GM23248 (cell line): Measurements from ENCODE around the gene UBAP1. TPM values are rescaled to one million over a fixed set of nuclear protein-coding genes. Genes with fewer than 3 reads are reported as not detected.
A peak's percentile ranks its signal among the peaks of the same experiment; 100 is the strongest.
"Not testable (repeated sequence)": the region's sequence is repeated elsewhere in the genome, so short reads cannot be mapped to it uniquely, and the experiment has no call there.

Source experiments
- DNase-seq: peaks from one replicate; pipeline ENCODE4 v3.0.0-alpha.2; 2015
- H2AFZ ChIP-seq: fragments of 200-600 bp; sonication (generic); 2 replicates; pipeline ENCODE4 v1.6.1; 2016; ENCODE audit warnings: antibody characterized with exemption
- H3F3A ChIP-seq: fragments of 200-600 bp; sonication (generic); 2 replicates; pipeline ENCODE4 v1.6.1; 2016; ENCODE audit warnings: mild to moderate bottlenecking, antibody characterized with exemption, mixed run types; ENCODE audit not compliant: insufficient read depth
- H3K27ac ChIP-seq: fragments of 200-600 bp; sonication (generic); 2 replicates; pipeline ENCODE4 v1.5.1; 2016; ENCODE audit warnings: mild to moderate bottlenecking
- H3K27me3 ChIP-seq: fragments of 200-600 bp; sonication (generic); replicated peaks from 2 replicates; pipeline ENCODE4 v1.6.1; 2016; ENCODE audit warnings: mild to moderate bottlenecking; ENCODE audit not compliant: insufficient read depth
- H3K36me3 ChIP-seq: fragments of 200-600 bp; sonication (generic); 2 replicates; pipeline ENCODE4 v1.6.1; 2016; ENCODE audit warnings: low read depth, mild to moderate bottlenecking
- H3K4me1 ChIP-seq: fragments of 200-600 bp; sonication (generic); 2 replicates; pipeline ENCODE4 v1.6.1; 2016; ENCODE audit warnings: mild to moderate bottlenecking; ENCODE audit not compliant: insufficient read depth
- H3K4me2 ChIP-seq: fragments of 200-600 bp; sonication (generic); one replicate; pipeline ENCODE4 v1.6.1; 2016; ENCODE audit warnings: mild to moderate bottlenecking; ENCODE audit not compliant: unreplicated experiment
- H3K4me3 ChIP-seq: fragments of 200-600 bp; sonication (generic); 2 replicates; pipeline ENCODE4 v1.5.1; 2016; ENCODE audit warnings: mild to moderate bottlenecking
- H3K79me2 ChIP-seq: fragments of 200-600 bp; sonication (generic); 2 replicates; pipeline ENCODE4 v1.6.1; 2016; ENCODE audit warnings: mild to moderate bottlenecking; ENCODE audit not compliant: insufficient read depth
- H3K9ac ChIP-seq: fragments of 200-600 bp; sonication (generic); 2 replicates; pipeline ENCODE4 v1.6.1; 2016; ENCODE audit warnings: mild to moderate bottlenecking
- H3K9me2 ChIP-seq: fragments of 200-600 bp; sonication (generic); 2 replicates; pipeline ENCODE4 v1.6.1; 2016; ENCODE audit warnings: mixed run types, mild to moderate bottlenecking, moderate library complexity; ENCODE audit not compliant: insufficient read depth
- H3K9me3 ChIP-seq: fragments of 200-600 bp; sonication (generic); one replicate; pipeline ENCODE4 v1.6.1; 2017; ENCODE audit warnings: low read depth
- H4K20me1 ChIP-seq: fragments of 200-600 bp; sonication (generic); 2 replicates; pipeline ENCODE4 v1.6.0; 2016; ENCODE audit not compliant: insufficient read depth
- EZH2 ChIP-seq: fragments of 200-600 bp; sonication (generic); IDR thresholded peaks from 2 replicates; pipeline ENCODE4 v1.6.1; 2018; ENCODE audit warnings: antibody characterized with exemption, mild to moderate bottlenecking; ENCODE audit not compliant: insufficient read depth, poor library complexity, severe bottlenecking
- EZH2phosphoT487 ChIP-seq: fragments of 200-600 bp; sonication (generic); IDR thresholded peaks from 2 replicates; pipeline ENCODE4 v1.6.1; 2018; ENCODE audit warnings: antibody characterized with exemption, moderate library complexity, mild to moderate bottlenecking, low read depth; ENCODE audit not compliant: insufficient read depth
- WGBS, 2 experiments: methylation state at CpG; one replicate each; pipeline ENCODE4 v1.1.6; 2015 to 2017; ENCODE audit warnings: low lambda C conversion rate in 2 of 2, low coverage in 1 of 2; ENCODE audit errors: missing lambda C conversion rate in 2 of 2; 5-methylcytosine and 5-hydroxymethylcytosine counted together
- in situ Hi-C: fragments of 300-500 bp; cut with MboI; formaldehyde crosslinking; loops from 2 replicates; pipeline ENCODE4 v1.15.0; 2020
- polyA plus RNA-seq: library from polyadenylated mRNA; unstranded; fragments of >200 nt; fragmentation: Nextera tagmentation; extraction: Ambion mirVana; gene quantifications from 2 replicates; pipeline ENCODE4 v1.2.1, GENCODE V29; 2016
- total RNA-seq: library from RNA; depleted of rRNA; stranded (reverse); fragments of >200 nt; shearing (Covaris generic); gene quantifications from 2 replicates; pipeline ENCODE4 v1.2.3, GENCODE V29; 2014

The UBAP1 gene
- total and polyA plus RNA-seq, 2 experiments from 2014 or later = 26.8 to 50.1 TPM

DNA sequence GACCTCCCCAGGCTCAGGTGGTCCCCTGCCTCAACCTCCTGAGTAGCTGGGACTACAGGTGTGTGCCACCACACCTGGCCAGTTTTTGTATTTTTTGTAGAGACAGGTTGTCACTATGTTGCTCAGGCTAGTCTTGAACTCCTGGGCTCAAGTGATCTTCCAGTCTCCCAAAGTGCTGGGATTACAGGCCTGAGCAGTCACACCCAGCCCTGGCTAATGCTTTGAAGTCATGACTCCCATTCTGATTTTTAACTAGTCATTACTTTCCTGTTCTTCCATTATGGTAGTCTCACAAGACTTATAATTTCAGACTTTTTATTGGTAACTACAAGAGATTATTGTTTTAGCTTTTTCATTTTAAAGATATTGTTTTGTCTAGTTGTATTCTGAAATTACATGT is 26.3 kb downstream of the UBAP1 start:
- in situ Hi-C loops = no loop called here
- Histone ChIP-seq H3K4me3 (no peak overlapping the region), H3K4me1 (peaks cover 30% of the 10 kb centered on the region), H3K9me2 (no peaks in the 10 kb centered on the region), H2AFZ (no peak overlapping the region), H3K4me2 (no peak overlapping the region), H3K79me2 (peaks cover 100% of the 10 kb centered on the region), H3K36me3 (no peaks in the 10 kb centered on the region), H3K27ac (peak overlapping the region; percentile 85), H3F3A (peaks cover 10% of the 10 kb centered on the region; the same call in 1 of the 2 replicates), H3K9ac (no peak overlapping the region), H3K9me3 (no peaks in the 10 kb centered on the region), H4K20me1 (peaks cover 15% of the 10 kb centered on the region; the same call in 1 of the 2 replicates), H3K27me3 (no peaks in the 10 kb centered on the region)
- TF ChIP-seq EZH2 (no peak), EZH2phosphoT487 (no peak)
- DNase-seq = no peak

DNA sequence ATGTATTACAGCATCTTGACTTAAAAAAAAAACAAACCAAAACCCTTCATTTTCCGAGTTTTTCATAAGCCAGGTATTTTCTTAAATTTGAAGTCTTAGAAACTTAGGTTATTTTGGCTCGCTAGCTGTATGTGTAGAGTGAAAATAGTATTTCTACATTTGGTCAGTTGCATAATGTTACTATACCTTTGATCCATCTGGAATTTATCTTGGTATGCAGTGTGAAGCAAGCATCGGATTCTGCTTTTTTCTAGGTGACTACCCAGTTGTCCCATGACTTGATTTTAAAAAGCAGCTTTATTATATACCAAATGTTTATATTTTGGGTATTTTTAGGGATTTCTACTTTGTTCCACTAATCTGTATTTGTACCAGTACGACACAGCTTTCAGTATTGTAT is 27.7 kb downstream of the UBAP1 start:
- Histone ChIP-seq H4K20me1 (0 out of 2 replicates have a peak, but pooled peaks cover 13% of the 10 kb centered on the region), H3K36me3 (no peaks in the 10 kb centered on the region), H3K9me3 (no peaks in the 10 kb centered on the region), H3K9ac (no peak overlapping the region), H3F3A (peaks cover 10% of the 10 kb centered on the region; the same call in 1 of the 2 replicates), H3K27ac (no peak overlapping the region), H3K4me1 (peaks cover 27% of the 10 kb centered on the region), H3K79me2 (peaks cover 100% of the 10 kb centered on the region), H3K4me2 (no peak overlapping the region), H3K9me2 (no peaks in the 10 kb centered on the region), H3K27me3 (no peaks in the 10 kb centered on the region), H2AFZ (no peak overlapping the region), H3K4me3 (no peak overlapping the region)
- no peak for TF ChIP-seq EZH2phosphoT487
- TF ChIP-seq EZH2 = no peak
- WGBS, 2 experiments = 92 to 94% methylated on average over 4 of the region's 4 CpGs
- in situ Hi-C loops = no loop called here
- DNase-seq = no peak

GRCh38 chr9:34211395-34211794 is 32.6 kb downstream of the UBAP1 start:
- in situ Hi-C loops = no loop called here
- Histone ChIP-seq H3F3A (no peaks in the 10 kb centered on the region), H3K9me2 (no peaks in the 10 kb centered on the region), H3K27me3 (no peaks in the 10 kb centered on the region), H3K4me3 (no peak overlapping the region), H3K4me2 (no peak overlapping the region), H2AFZ (no peak overlapping the region), H3K9me3 (no peaks in the 10 kb centered on the region), H4K20me1 (0 out of 2 replicates have a peak, but pooled peaks cover 12% of the 10 kb centered on the region), H3K9ac (no peak overlapping the region), H3K36me3 (no peaks in the 10 kb centered on the region), H3K4me1 (peaks cover 5% of the 10 kb centered on the region; the same call in 1 of the 2 replicates), H3K79me2 (peaks cover 99% of the 10 kb centered on the region), H3K27ac (no peak overlapping the region)
- DNase-seq = no peak
- TF ChIP-seq EZH2 (no peak), EZH2phosphoT487 (no peak)
- 92 to 98% methylated on average over 1 of the region's 1 CpG for WGBS, 2 experiments

- 97% methylated on average over 4 of the region's 4 CpGs for WGBS, 2 experiments
- peaks cover 12% of the 10 kb centered on the region; the same call in 1 of the 2 replicates for H3F3A ChIP-seq
- H3K9me2 ChIP-seq, H3K4me2 ChIP-seq, in situ Hi-C loops, H3K27ac ChIP-seq, H2AFZ ChIP-seq, H3K27me3 ChIP-seq, H3K9me3 ChIP-seq, H3K36me3 ChIP-seq, DNase-seq, H3K9ac ChIP-seq, H3K4me3 ChIP-seq, H4K20me1 ChIP-seq: not testable (repeated sequence)
- H3K79me2 ChIP-seq = peaks cover 91% of the 10 kb centered on the region
- peaks cover 11% of the 10 kb centered on the region for H3K4me1 ChIP-seq
Observed at GRCh38 chr9:34214354-34215000, 35.6 kb downstream of the UBAP1 start.

GRCh38 chr9:34216325-34216724 is 37.5 kb downstream of the UBAP1 start:
- in situ Hi-C loops = no loop called here
- H3K27ac ChIP-seq = no peak overlapping the region
- DNase-seq = no peak
- no peaks in the 10 kb centered on the region for H3K36me3 ChIP-seq
- WGBS, 2 experiments = 83 to 87% methylated on average over 3 of the region's 3 CpGs
- peaks cover 85% of the 10 kb centered on the region for H3K79me2 ChIP-seq
- H4K20me1 ChIP-seq = peaks cover 3% of the 10 kb centered on the region; the same call in 1 of the 2 replicates
- peaks cover 11% of the 10 kb centered on the region for H3K4me1 ChIP-seq
- no peak overlapping the region for H2AFZ ChIP-seq
- H3K4me3 ChIP-seq = no peak overlapping the region
- H3K4me2 ChIP-seq = no peak overlapping the region
- H3K9ac ChIP-seq = no peak overlapping the region
- H3K9me3 ChIP-seq = no peaks in the 10 kb centered on the region
- H3K27me3 ChIP-seq = no peaks in the 10 kb centered on the region
- peaks cover 18% of the 10 kb centered on the region for H3F3A ChIP-seq
- no peaks in the 10 kb centered on the region for H3K9me2 ChIP-seq
- no peak for TF ChIP-seq EZH2phosphoT487
- TF ChIP-seq EZH2 = no peak

DNA sequence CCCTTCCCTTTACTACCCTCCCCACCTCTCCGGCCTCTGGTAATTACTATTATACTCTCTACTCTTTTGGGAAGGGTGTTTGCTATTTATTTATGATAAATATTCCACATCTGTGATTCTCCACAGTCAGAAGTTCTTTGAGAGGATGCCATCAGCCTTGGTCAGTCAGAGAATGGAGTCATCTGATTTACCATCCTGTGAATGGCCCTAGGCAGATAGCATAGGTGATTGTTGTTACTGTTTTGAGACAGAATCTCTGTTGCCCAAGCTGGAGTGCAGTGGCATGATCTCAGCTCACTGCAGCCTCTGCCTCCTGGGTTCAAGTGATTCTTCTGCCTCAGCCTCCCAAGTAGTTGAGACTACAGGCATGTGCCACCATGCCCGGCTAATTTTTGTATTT is 38.2 kb downstream of the UBAP1 start:
- in situ Hi-C loops, H3K4me3 ChIP-seq: not testable (repeated sequence)

More for the DNA sequence above, 38.2 kb downstream of the UBAP1 start:
- not testable (repeated sequence) for H3K36me3 ChIP-seq, H2AFZ ChIP-seq, H3K27ac ChIP-seq, H3K9me3 ChIP-seq, H3K4me2 ChIP-seq, H3K27me3 ChIP-seq, H3K9ac ChIP-seq, H4K20me1 ChIP-seq, H3K9me2 ChIP-seq
- H3K4me1 ChIP-seq = peaks cover 17% of the 10 kb centered on the region
- H3F3A ChIP-seq = peaks cover 18% of the 10 kb centered on the region
- peaks cover 84% of the 10 kb centered on the region for H3K79me2 ChIP-seq
- WGBS, 2 experiments = 95 to 100% methylated on average over 2 of the region's 2 CpGs
- peak; percentile 25 for DNase-seq
